ENCODE results near the gene MBNL3. TPM values are rescaled to one million over a fixed set of nuclear protein-coding genes. Genes with fewer than 3 reads are reported as not detected.

The MBNL3 gene
- total RNA-seq, 1 donor from 2014 or later = 8.2 TPM

GRCh38 chrX:132501606-132502005 lies 12.8 kb upstream of the MBNL3 start:
- Mint-ChIP-seq H3K27ac (no peak overlapping the region), H3K4me1 (ENCODE audit: low read depth) (peaks cover 3% of the 10 kb centered on the region), H3K36me3 (ENCODE audit: insufficient read depth) (no peaks in the 10 kb centered on the region), H3K9me3 (ENCODE audit: low read depth) (no peaks in the 10 kb centered on the region), H3K27me3 (peaks cover 15% of the 10 kb centered on the region), H3K4me3 (ENCODE audit: low read depth) (no peak overlapping the region)
- no peak for DNase-seq (ENCODE audit: low spot score, unreplicated experiment)
- no peak for TF ChIP-seq CTCF (IDR thresholded peaks at IDR 0.05; ENCODE audit: unreplicated experiment)

- no peak for TF ChIP-seq CTCF (IDR thresholded peaks at IDR 0.05; ENCODE audit: unreplicated experiment)
- Mint-ChIP-seq H3K27me3 (peaks cover 15% of the 10 kb centered on the region), H3K4me1 (ENCODE audit: low read depth) (no peaks in the 10 kb centered on the region), H3K9me3 (ENCODE audit: low read depth) (no peaks in the 10 kb centered on the region), H3K27ac (no peak overlapping the region), H3K4me3 (ENCODE audit: low read depth) (no peak overlapping the region), H3K36me3 (ENCODE audit: insufficient read depth) (no peaks in the 10 kb centered on the region)
- no peak for DNase-seq (ENCODE audit: low spot score, unreplicated experiment)
Measured at GRCh38 chrX:132497432-132497831, 8.6 kb upstream of the MBNL3 start.

- no peak for TF ChIP-seq CTCF (IDR thresholded peaks at IDR 0.05; ENCODE audit: unreplicated experiment)
Measured at GRCh38 chrX:132493095-132493494, 4.3 kb upstream of the MBNL3 start.

GRCh38 chrX:132491191-132491590 lies 2.4 kb upstream of the MBNL3 start:
- Mint-ChIP-seq H3K9me3 (ENCODE audit: low read depth) (no peaks in the 10 kb centered on the region), H3K36me3 (ENCODE audit: insufficient read depth) (no peaks in the 10 kb centered on the region), H3K27ac (no peak overlapping the region), H3K4me3 (ENCODE audit: low read depth) (peak overlapping the region; percentile 95), H3K27me3 (peaks cover 30% of the 10 kb centered on the region), H3K4me1 (ENCODE audit: low read depth) (peaks cover 21% of the 10 kb centered on the region)
- DNase-seq (ENCODE audit: low spot score, unreplicated experiment) = no peak
- TF ChIP-seq CTCF (IDR thresholded peaks at IDR 0.05; ENCODE audit: unreplicated experiment) = peak; percentile 28

More at GRCh38 chrX:132493095-132493494, 4.3 kb upstream of the MBNL3 start:
- Mint-ChIP-seq H3K27ac (no peak overlapping the region), H3K27me3 (peaks cover 26% of the 10 kb centered on the region), H3K4me1 (ENCODE audit: low read depth) (peaks cover 20% of the 10 kb centered on the region), H3K9me3 (ENCODE audit: low read depth) (no peaks in the 10 kb centered on the region), H3K4me3 (ENCODE audit: low read depth) (no peak overlapping the region), H3K36me3 (ENCODE audit: insufficient read depth) (no peaks in the 10 kb centered on the region)
- no peak for DNase-seq (ENCODE audit: low spot score, unreplicated experiment)

GRCh38 chrX:132489578-132490419 lies 961 bp upstream of the MBNL3 start:
- no peaks in the 10 kb centered on the region for H3K36me3 Mint-ChIP-seq (ENCODE audit: insufficient read depth)
- H3K27ac Mint-ChIP-seq = peak overlapping the region; percentile 96
- TF ChIP-seq CTCF (IDR thresholded peaks at IDR 0.05; ENCODE audit: unreplicated experiment) = peak; percentile 10
- peak overlapping the region; percentile 95 for H3K4me3 Mint-ChIP-seq (ENCODE audit: low read depth)
- H3K9me3 Mint-ChIP-seq (ENCODE audit: low read depth) = no peaks in the 10 kb centered on the region
- peaks cover 21% of the 10 kb centered on the region for H3K4me1 Mint-ChIP-seq (ENCODE audit: low read depth)
- peaks cover 30% of the 10 kb centered on the region for H3K27me3 Mint-ChIP-seq
- peak; percentile 47 for DNase-seq (ENCODE audit: low spot score, unreplicated experiment)
